D721Med (cell line): ENCODE data around the gene ANTXR1.
"Not testable (repeated sequence)": the region's sequence is repeated elsewhere in the genome, so short reads cannot be mapped to it uniquely, and the experiment has no call there.

Source experiments
- DNase-seq: peaks from one replicate; pipeline ENCODE4 v3.0.0; 2011; ENCODE audit warnings: low spot score; ENCODE audit not compliant: insufficient read length
- FAIRE-seq: peaks from 2 replicates; lab custom pipeline; 2011; peaks lifted over from hg19 to GRCh38; lab: Jason Lieb, UNC
- TF ChIP-seq, protein P1 (sequence below): IDR thresholded peaks from 2 replicates; pipeline ENCODE4 v1.5.1; 2012; ENCODE audit warnings: mild to moderate bottlenecking, control low read depth; ENCODE audit not compliant: insufficient read depth; ENCODE audit errors: missing control alignments

Gene ANTXR1

GRCh38 chr2:69225933-69226332 is 213.0 kb downstream of the ANTXR1 start:
- FAIRE-seq (no peak), DNase-seq (no peak)
- TF ChIP-seq, protein P1, sequence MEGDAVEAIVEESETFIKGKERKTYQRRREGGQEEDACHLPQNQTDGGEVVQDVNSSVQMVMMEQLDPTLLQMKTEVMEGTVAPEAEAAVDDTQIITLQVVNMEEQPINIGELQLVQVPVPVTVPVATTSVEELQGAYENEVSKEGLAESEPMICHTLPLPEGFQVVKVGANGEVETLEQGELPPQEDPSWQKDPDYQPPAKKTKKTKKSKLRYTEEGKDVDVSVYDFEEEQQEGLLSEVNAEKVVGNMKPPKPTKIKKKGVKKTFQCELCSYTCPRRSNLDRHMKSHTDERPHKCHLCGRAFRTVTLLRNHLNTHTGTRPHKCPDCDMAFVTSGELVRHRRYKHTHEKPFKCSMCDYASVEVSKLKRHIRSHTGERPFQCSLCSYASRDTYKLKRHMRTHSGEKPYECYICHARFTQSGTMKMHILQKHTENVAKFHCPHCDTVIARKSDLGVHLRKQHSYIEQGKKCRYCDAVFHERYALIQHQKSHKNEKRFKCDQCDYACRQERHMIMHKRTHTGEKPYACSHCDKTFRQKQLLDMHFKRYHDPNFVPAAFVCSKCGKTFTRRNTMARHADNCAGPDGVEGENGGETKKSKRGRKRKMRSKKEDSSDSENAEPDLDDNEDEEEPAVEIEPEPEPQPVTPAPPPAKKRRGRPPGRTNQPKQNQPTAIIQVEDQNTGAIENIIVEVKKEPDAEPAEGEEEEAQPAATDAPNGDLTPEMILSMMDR = no peak

GRCh38 chr2:69226903-69227302 is 213.9 kb downstream of the ANTXR1 start:
- TF ChIP-seq, protein P1 = no peak
- FAIRE-seq = no peak
- no peak for DNase-seq

DNA sequence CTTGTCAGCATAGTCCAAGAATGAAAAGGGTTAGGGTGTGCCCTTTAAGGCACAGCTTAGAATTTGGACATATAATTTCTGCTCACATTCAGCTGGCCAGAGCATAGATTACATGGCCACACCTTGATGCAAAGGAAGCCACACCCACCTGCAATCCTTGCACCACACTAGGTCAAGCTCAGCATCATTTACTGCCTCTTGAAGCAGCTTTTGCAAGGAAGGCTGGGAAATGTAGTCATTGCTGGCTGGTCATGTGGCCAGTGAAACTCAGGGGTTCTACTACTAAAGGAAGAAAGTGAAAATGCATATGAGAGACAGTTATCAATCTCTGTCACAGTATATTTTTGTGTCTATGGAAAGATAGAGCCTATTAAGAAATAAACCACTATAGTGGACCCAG is 214.7 kb downstream of the ANTXR1 start:
- no peak for FAIRE-seq
- no peak for DNase-seq
- TF ChIP-seq, protein P1 = no peak

DNA sequence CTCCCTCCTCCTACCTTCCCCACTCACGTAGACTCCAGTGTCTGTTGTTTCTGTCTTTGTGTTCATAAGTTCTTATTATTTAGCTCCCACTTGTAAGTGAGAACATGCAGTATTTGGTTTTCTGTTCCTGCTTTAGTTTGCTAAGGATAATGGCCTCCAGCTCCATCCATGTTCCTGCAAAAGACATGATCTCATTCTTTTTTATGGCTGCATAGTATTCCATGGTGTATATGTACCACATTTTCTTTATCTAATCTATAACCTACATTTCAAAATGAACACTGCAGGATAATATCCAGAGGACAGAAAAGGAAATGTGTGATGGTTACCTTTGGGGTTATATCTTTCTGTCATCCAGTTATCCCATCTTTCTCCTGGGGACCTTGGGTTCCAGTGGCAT is 218.0 kb downstream of the ANTXR1 start:
- not testable (repeated sequence) for FAIRE-seq, DNase-seq

GRCh38 chr2:69231612-69232277 is 218.8 kb downstream of the ANTXR1 start:
- FAIRE-seq = no peak
- TF ChIP-seq, protein P1 = no peak
- no peak for DNase-seq

DNA sequence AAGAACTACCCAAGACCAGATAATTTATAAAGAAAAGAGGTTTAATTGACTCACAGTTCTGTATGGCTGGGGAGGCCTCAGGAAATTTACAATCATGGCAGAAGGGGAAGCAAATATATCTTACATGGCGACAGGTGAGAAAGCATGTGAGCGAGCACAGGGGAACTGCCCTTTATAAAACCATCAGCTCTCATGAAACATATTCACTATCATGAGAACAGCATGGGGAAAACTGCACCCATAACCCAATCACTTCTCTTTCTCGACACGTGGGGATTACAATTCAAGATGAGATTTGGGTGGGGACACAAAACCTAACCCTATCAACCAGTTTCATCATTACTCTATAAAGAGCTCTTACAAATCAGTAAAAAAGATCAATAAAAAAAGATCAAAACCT is 222.9 kb downstream of the ANTXR1 start:
- DNase-seq, FAIRE-seq: not testable (repeated sequence)

DNA sequence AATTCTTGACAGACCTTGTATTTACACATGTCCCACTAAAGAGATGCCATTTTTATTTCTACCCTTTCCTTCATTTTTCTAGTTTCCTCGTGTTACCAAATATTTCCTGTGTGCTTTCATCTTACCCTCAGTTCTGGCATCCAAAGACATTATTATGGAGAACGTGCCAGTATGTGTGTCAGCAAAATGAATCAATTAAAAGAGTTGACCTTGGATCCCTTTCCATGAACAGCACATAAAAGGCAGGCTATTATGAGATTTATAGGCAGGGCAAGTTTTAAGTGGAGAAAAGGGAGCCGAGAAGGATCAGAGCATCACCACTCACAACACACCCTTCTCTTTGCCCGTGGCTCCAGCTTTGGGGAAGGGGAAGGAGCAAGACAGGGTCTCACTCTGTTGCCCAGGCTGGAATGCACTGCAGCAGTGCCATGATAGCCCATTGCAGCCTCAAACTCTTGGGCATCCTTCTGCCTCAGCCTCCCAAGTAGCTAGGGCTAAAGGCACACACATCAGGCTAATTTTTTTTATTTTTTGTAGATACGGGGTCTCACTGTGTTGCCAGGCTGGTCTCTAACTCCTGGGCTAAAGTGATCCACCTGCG is 224.2 kb downstream of the ANTXR1 start:
- FAIRE-seq = no peak
- no peak for DNase-seq
- TF ChIP-seq, protein P1 = no peak

DNA sequence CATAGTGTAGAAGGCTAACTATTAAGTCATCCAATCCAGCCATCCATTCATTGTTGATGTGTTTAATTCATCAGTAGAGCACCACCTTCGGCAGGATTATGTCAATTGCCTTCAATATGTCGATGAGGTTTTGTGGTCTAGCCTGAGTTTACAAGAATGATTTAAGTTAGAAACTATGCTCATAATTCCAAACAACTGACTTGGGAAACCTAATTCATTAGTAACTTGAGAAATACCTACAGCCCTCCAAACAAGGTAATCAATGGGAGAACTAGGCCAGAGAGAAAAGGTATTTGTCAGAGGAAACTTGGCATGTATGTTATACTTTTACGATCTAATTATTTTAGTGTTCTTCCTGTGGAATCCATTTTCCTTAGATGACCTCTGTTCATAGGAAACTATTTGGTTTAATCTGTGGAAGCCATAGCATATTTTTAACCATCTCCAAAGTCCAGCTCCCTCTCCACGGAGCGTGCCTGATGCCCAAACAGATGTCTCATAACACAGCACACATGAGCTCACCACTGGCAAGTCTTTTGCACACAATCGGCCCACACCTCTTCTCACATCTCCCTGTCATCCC is 225.6 kb downstream of the ANTXR1 start:
- FAIRE-seq = no peak
- no peak for DNase-seq
- TF ChIP-seq, protein P1 = no peak
